Endometrial microvascular endothelial cells (primary cell): ENCODE measurements around the gene ZNF283. TPM values are rescaled to one million over a fixed set of nuclear protein-coding genes. Genes with fewer than 3 reads are reported as not detected.
"Not testable (repeated sequence)": the region's sequence is repeated elsewhere in the genome, so short reads cannot be mapped to it uniquely, and the experiment has no call there.

ENCODE experiments used
- in situ Hi-C: cut with HindIII; loops from 2 replicates; pipeline ENCODE4 v1.10.0; 2017; ENCODE audit warnings: low sequenced_read_pairs, low pct_unique_long_range_greater_than_20kb; ENCODE audit errors: inconsistent ontology term
- total RNA-seq: library from RNA; depleted of rRNA; stranded (reverse); fragments of >200 nt; gene quantifications from one replicate; pipeline ENCODE4 v1.2.3, GENCODE V29; 2015; ENCODE audit errors: inconsistent ontology term

ZNF283 gene
- total RNA-seq, 1 donor from 2014 or later, result 1.6 TPM

DNA sequence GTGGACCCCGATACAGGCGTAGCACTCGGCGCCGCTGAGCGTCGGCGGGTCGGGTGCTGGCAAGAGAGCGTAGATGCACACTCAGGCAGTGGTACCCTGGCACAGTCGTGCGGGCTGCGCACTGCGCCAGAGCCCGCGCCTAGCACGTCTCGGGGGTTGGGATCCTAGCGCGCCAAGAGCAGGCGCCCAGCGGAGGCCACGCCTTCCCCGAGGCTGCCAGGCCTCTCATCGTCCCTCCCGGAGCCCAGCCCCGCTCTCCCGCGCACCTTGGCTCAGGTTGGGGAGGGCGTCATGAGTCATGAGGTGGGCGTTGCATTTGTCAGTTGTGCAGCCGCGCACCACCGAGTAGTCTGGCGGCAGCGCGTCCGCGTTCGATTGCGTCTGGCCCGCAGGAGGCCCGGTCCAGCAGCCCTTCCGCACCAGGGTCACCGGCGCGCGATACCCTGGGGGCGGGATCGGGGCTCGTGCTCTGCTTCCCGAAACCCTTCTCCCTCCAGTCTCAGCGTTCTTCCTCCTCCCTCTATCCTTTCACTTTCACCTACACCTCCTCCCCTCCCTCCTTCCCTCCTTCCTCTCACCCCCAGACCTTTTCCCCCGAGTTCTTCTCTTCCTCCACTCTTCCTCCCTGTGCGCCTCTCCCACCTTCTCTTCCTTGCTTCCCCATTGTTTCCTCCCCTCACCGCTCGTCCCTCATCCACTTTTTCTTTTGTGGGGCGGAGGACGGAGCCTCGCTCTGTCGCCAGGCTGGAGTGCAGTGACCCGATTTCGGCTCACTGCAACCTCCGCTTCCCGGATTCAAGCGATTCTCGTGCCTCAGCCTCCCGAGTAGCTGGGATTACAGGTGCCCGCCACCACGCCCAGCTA, 28.3 kb upstream of the ZNF283 start:
- in situ Hi-C loops, result no loop called here

DNA sequence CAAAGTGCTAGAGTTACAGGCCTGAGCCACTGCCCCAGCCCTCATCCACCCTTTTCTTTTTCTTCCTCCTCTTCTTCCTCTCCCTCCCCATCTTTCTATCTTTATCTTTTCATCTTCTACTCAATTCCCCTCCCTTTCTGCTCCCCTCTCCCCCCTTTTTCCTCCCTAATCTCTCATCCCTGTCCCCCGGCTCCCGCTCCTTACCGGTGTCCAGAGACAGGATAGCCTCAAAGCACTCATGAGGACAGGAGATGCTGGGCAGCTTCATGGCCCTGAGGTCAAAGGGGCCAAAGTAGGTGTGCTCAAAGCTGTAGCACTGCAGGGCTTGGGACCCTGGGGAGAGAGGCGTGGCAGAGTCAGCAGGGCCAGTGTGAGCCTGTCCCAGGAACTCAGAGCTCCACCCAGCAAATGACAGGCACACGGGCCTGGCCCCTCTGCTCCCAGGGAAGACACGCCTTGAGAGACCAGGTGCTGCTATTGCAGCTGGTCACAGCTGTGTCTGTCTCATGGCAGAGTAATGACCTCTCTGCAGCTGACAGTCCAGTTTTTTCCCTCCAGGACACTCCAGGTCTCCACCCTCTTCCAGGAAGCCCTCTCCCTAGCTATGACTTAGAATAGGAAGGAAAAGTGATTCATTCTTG, 27.5 kb upstream of the ZNF283 start:
- in situ Hi-C loops, result no loop called here

DNA sequence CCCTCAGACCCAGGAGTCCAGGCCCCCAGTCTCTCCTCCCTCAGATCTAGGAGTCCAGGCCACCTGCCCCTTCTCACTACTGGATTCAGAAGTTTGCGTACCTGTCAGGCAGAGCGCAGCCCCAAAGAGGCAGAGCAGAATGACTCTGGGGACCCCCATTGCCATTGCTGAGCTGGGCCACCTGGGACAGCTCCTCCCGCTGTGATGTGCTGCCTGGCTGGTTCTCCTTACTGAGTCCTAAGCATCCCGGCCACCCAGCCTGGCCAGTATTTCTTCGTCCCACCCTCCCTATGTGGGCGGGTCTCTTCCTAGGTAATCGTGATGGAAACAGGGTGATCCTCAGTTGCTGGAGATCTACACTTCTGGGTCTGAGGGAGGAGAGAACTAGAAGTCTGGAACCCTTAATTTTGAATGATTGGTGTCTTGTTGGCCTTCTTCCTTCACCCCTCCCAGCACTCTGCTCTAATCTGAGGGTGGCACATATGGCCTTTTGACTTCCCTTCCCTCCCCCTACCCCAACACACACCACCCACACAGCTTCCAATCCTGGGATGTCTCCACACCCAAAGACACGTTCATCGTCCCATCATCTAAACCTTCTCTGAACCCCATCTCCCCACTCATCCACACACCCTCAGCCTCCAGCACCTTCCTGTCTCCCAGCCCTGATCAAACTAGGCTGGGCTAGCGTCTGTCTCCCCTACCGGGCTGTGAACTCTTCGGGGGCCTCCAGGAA, 24.7 kb upstream of the ZNF283 start, which contains the start of gene LYPD5:
TSS of gene LYPD5 (minus strand) at position 232 of the 736 bp plus-strand sequence. CDS start at position 165, 67 bp downstream.
- in situ Hi-C loops, result no loop called here

DNA sequence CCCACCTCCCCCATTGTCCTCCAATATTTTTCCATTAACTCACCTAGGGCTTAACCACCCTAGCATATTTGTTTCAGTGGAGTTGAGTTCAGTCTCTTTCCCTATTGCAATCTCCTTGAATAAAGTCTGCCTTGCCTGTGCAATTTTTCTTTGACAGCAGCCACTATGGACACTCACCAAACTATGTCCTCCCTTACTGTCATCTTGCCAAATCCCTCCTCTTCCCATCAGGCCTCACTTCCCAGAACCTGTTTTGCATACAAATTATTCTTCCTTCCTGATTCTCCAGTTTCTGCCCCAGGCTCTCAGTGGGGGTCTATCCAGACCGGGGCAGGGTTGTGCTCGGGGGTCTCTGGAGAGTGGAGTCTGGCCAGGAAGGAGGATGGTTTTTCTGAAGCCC, 22.7 kb upstream of the ZNF283 start:
- in situ Hi-C loops, result no loop called here

DNA sequence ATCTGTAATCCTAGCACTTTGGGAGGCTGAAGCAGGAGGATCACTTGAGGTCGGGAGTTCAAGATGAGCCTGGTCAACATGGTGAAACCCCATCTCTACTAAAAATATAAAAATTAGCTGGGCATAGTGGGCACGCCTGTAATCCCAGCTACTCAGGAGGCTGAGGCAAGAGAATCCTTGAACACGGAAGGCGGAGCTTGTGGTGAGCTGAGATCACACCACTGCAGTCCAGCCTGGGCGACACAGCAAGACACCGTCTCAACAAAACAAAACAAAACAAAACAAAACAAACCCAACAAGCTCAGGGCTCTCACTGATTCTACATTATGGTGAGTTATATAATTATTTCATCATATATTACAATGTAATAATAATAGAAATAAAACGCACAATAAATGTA, 20.7 kb upstream of the ZNF283 start:
- in situ Hi-C loops, result not testable (repeated sequence)

DNA sequence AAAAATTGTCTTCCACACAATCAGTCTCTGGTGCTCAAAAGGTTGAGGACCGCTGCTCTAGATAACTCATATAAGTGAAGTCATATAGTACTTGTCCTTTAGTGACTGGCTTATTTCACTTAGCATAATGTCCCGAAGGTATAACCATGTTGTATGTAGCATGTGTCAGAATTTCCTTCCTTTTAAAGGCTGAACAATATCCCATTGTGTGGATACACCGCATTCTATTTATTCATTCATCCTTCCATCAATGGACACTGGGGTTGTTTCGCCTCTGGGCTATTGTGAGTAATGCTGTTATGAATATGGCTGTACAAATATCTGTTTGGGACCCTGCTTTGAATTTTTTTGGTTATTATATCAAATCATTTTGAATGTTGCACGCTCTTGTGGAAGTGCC, 20.3 kb upstream of the ZNF283 start:
- in situ Hi-C loops, result no loop called here

DNA sequence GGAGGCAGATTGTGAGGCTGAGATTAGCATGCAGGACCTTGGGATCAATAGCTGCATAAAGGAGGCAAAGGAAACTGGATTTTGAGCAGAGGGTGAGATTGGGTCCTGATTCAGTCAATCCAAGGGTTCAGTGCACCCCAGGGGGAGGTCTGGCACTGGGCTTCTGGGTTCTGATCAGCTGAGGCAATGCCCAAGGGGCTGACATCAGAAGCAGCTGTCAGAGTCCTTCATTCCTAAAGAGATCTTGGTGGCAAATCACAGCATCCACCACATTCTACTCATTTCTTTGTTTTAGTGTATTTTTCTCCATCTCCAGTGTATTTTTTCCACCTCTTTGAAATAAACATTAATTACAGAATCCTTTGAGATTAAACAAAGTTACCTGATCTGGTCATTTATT, 19.5 kb upstream of the ZNF283 start:
- in situ Hi-C loops, result no loop called here

DNA sequence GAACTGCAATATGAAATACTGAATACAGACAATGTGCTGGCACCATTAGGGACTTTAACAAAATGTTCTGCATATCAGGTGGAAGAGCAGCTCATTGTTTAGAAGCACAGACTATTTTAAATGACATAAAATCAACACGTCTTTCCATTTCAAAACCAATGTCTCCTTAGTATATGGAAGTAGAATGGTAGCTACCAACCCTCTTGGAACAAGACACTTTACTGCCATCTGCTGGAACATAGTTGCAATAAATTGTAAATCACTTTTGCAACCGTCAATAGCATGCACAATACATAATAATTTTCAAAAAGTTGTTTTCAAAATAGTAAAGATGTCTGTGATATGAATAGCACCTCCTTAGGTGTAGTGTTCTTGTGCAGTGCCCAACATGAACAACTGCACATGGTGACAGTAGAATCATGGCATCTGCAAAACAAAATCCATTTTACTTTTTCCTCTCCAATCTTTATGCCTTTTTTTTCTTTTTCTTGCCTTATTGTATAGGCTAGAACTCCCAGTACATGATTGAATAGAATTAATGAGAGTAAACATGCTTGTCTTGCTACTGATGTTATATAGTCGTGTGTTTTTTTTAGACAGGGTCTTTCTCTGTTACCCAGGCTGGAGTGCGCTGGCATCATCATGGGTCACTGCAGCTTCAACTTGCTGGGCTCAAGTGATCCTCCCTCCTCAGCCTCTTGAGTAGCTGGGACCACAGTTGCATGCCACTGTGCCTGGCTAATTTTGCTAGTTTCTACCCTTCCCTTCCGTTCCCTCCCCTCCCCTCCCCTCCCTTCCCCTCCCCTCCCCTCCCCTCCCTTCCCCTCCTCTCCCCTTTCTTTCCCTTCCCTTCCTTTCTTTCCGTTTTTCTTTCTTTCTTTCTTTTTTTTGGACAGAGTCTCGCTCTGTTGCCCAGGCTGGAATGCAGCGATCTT, 17.1 kb upstream of the ZNF283 start:
- in situ Hi-C loops, result no loop called here

DNA sequence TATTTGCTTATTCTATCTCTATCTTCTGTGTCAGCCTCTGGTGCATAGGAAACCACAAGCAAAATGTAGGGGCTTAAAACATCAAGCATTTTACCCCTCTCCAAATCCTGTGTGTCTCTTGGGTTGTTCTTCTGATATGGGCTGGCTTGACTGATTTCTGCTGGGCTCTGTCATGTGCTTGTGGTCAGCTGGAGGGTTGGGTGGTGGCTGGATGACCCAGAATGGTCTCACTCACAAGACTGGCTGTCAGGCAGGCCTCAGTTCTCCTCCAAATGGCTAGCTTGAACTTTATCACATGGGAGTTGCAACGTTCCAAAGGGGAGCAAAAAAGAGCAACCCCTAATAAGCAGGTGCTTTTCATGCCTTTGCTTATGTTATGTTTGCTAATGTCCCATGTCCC, 15.3 kb upstream of the ZNF283 start:
- in situ Hi-C loops, result no loop called here

DNA sequence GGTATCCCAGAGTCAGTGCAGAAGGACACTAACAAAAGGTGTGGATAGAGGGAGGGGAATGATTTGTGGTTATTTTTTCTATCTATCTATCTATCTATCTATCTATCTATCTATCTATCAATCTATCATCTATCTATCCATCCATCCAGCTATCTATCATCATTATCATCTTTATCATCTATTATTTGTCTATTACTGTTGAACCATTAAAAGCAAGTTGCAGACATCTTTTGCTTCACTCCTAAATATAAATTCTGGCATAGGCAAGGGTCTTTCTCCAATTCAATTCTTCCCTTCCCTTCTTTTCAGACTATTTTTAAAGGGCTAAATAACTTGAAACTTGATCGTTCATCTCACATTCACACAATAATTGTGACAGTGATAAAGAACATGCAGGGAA, 14.9 kb upstream of the ZNF283 start:
- in situ Hi-C loops, result no loop called here

DNA sequence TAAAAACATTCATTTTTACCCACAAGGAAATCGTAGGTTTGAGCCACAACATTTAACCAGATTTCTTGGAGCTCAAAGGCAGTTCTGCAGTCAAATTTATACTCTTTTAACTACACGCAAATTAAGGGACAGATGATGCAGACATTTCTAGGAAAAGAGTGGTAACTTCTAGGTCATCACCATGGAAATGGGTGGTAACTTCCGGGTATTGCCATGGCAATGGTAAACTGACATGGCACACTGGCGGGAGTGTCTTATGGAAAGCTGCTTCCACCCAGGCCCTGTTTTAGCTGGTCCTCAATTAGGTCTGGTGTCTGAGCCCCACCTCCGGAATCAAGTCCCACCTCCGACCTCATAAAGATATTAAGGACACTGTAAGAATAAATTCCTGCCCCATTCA, 14.4 kb upstream of the ZNF283 start:
- in situ Hi-C loops, result no loop called here

DNA sequence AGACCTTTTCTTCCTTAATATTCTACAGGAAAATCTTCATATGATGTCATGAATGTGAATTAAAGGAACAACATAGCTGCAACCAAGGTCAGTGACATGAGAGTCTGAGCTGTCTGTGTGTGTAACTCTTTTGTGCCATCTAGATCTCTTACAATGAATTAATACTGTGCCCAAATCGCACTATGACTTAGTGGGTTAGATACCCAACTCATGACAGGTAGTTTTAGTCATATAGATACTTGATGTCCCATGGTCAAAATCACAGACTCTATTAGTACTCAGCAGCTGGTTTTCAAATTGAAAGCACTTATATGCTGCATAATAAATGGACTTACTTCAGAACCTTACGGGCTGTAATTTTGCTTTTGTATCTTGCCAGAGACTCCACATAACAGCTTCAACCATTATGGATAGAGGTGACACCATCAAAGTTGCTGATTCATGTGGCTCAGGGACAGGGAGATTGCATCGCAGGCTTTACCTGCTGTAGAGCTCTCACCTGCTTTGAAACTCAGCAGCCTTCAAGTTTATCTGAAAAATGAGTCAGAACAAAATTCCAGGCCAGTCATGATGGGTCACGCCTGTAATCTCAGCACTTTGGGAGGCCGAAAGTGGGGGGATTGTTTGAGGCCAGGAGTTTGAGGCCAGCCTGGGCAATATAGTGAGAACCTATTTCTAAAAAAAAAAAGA, 12.3 kb upstream of the ZNF283 start:
- in situ Hi-C loops, result no loop called here

DNA sequence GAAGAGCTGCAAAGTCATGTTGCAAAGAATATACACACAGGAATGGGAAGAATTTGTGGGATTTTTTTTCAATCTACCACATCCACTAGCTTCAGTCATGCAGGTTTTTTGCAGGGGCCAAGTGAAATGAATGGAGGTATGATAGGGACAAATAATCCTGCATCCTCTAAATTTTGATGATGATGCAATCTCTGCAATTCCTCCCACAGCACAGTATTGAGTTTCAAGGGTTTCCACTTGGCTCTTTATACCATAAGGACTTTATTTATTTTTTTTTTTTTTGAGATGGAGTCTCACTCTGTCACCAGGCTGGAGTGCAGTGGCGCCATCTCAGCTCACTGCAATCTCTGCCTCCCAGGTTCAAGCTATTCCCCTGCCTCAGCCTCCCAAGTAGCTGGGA, 9.7 kb upstream of the ZNF283 start:
- in situ Hi-C loops, result not testable (repeated sequence)

DNA sequence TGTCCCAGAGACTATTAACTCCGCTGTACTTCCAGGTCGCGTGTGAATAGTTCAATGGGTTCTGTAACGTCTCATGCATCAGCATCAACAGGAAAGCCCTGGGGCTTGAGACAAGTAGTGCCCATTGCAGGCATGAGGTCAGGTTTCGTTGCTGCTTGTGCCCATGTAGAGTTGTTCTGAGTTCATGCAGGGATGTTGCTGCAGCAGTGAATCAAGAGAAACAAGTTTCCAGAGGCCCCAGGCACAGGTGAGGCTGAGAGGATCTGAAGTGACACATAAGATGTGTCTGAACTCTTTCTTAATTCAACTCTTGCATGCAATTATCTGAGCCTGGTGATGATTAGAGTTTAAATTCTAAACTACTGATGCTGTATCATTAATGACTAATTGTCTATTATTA, 8.6 kb upstream of the ZNF283 start:
- in situ Hi-C loops, result no loop called here

DNA sequence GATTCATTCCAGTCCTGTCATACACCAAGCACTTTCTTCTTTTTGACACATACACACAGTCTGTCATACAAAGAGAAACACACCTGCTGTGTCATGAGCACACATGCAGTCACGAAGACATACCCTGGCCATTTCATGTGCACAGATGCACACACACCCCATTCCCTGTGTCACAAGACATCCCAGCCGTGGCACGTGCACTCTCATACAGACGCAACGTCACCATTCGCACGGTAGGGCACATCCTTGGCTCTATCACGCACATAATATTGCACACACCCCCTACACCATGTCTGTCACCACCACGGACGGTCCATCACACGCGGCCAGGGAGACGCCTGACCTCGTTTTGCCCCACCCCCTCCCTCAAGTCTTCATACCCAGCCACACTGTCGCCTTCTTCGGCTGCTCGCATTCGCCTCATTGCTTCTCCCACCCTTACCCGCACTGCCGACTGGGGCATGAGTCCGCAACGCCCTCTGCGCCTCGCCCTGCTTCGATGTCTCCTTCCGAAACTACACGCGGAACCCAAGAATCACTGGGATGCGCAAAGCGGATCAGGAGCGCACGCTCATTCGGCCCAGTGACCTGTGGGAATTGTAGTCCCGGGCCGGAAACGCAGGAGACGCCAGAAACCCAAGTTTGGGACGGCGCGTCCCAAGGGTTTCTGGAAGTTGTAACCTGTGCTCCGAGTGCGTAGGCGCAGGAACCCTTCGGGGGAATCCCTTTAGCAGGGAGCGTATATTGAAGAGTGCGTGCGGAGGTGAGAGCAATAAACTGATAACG, 6.8 kb upstream of the ZNF283 start:
- in situ Hi-C loops, result no loop called here

DNA sequence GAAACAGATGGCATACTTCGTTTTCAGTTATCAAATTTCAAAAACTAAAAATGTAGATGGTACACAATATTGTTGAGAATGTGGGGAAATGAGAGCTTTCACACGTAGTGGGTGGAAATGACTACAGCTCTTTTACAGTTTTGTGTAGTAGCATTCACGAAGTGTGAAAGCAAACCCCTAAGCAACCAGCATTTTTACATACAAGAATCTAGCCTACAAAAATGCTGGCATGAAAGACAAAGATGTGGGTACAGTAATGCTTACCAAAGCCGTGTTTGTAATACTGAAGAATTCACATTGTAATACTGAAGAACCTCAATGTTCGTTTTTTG, 6.3 kb upstream of the ZNF283 start:
- in situ Hi-C loops, result no loop called here

DNA sequence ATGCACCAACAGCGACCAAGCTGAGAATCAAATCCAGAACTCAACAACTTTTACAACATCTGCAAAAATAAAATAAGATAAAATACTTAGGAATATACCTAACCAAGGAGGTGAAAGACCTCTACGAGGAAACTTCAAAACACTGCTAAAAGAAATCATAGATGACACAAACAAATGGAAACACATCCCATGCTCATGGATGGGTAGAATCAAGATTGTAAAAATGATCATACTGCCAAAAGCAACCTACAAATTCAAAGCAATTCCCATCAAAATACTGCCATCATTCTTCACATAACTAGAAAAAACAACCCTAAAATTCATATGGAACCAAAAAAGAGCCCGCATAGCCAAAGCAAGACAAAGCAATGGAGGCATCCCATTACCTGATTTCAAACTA, 3.3 kb upstream of the ZNF283 start:
- in situ Hi-C loops, result not testable (repeated sequence)

DNA sequence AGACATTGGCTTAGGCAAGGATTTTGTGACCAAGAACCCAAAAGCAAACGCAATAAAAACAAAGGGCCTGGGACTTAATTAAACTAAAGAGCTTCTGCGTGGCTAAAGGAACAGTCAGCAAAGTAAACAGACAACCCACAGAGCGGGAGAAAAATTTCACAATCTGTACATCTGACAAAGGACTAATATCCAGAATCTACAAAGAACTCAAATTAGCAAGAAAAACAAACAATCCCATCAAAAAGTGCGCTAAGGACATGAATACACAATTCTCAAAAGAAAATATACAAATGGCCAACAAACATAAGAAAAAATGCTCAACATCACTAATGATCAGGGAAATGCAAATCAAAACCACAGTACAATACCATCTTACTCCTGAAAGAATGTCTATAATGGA, 2.5 kb upstream of the ZNF283 start:
- in situ Hi-C loops, result not testable (repeated sequence)
